Stimulated activated naive B cell treated with anti-CD40 and anti-IgM and Interleukin-4, amounts not matched to agents 10 μg/mL and 1 μg/mL and 100 μg/mL, for 72 hours (primary cell): ENCODE results near the gene CGREF1.

Experiments
- ATAC-seq, 2 donors: fragments of 150-1000 bp; cut with Tn5 transposase; replicated peaks; 2 replicates each; pipeline ENCODE4 v1.10.0; 2021; ENCODE audit warnings: moderate library complexity in 1 of 2
- DNase-seq: peaks from one replicate; pipeline ENCODE4 v3.0.0; 2021
- H3K27ac Mint-ChIP-seq: one replicate; pipeline ENCODE4 v1.8.0; 2022; ENCODE audit warnings: mild to moderate bottlenecking, mixed read lengths
- H3K27me3 Mint-ChIP-seq, 2 donors: one replicate each; pipeline ENCODE4 v1.8.0; 2022; ENCODE audit warnings: mixed read lengths in 2 of 2
- H3K36me3 Mint-ChIP-seq, 2 donors: one replicate each; pipeline ENCODE4 v1.8.0; 2022; ENCODE audit warnings: mixed read lengths in 2 of 2, mild to moderate bottlenecking in 1 of 2
- H3K4me1 Mint-ChIP-seq, 2 donors: one replicate each; pipeline ENCODE4 v1.8.0; 2022; ENCODE audit warnings: mixed read lengths in 2 of 2, mild to moderate bottlenecking in 1 of 2
- H3K4me3 Mint-ChIP-seq, 2 donors: one replicate each; pipeline ENCODE4 v1.8.0; 2022; ENCODE audit warnings: mild to moderate bottlenecking in 2 of 2, mixed read lengths in 2 of 2, moderate library complexity in 1 of 2
- H3K9me3 Mint-ChIP-seq, 2 donors: one replicate each; pipeline ENCODE4 v1.8.0; 2022; ENCODE audit warnings: mixed read lengths in 2 of 2, mild to moderate bottlenecking in 1 of 2

The CGREF1 gene

GRCh38 chr2:27118525-27119329 is at the start of gene CGREF1:
TSS of gene CGREF1 (minus strand) at chr2:27119128. CDS start at chr2:27104366, 14,762 bp downstream.
- Mint-ChIP-seq H3K9me3 (no peaks in the 10 kb centered on the region), H3K36me3 (peaks cover 0 to 2% of the 10 kb centered on the region in 2 donors), H3K27me3 (peaks cover 33 to 39% of the 10 kb centered on the region in 2 donors), H3K27ac (no peak within 1 kb of the TSS), H3K4me3 (peak within 1 kb of the TSS; percentile 78 to 80), H3K4me1 (peaks cover 11 to 13% of the 10 kb centered on the region in 2 donors)
- DNase-seq (no peak), ATAC-seq (peak; percentile 28 to 38)

- peak; percentile 62 to 69 for ATAC-seq
- Mint-ChIP-seq H3K4me3 (no peak overlapping the region), H3K9me3 (no peaks in the 10 kb centered on the region), H3K27ac (peak overlapping the region; percentile 20), H3K4me1 (peaks cover 11 to 31% of the 10 kb centered on the region in 2 donors), H3K36me3 (no peaks in the 10 kb centered on the region), H3K27me3 (no peaks in the 10 kb centered on the region)
- DNase-seq: no peak
Observed at GRCh38 chr2:27164960-27165763, 46.2 kb upstream of the CGREF1 start.

GRCh38 chr2:27162151-27163121 is 43.5 kb upstream of the CGREF1 start:
- no peak for ATAC-seq
- no peaks in the 10 kb centered on the region for H3K9me3 Mint-ChIP-seq
- H3K27ac Mint-ChIP-seq: no peak overlapping the region
- no peak overlapping the region for H3K4me3 Mint-ChIP-seq
- no peaks in the 10 kb centered on the region for H3K36me3 Mint-ChIP-seq
- no peak for DNase-seq
- H3K4me1 Mint-ChIP-seq: peaks cover 11 to 25% of the 10 kb centered on the region in 2 donors
- H3K27me3 Mint-ChIP-seq: peaks cover 4 to 9% of the 10 kb centered on the region in 2 donors

GRCh38 chr2:27160191-27160590 is 41.3 kb upstream of the CGREF1 start:
- Mint-ChIP-seq H3K4me1 (peaks cover 8 to 21% of the 10 kb centered on the region in 2 donors), H3K4me3 (peak overlapping the region in 1 of 2 donors; percentile 21), H3K9me3 (no peaks in the 10 kb centered on the region), H3K27me3 (peaks cover 4 to 9% of the 10 kb centered on the region in 2 donors), H3K27ac (no peak overlapping the region), H3K36me3 (no peaks in the 10 kb centered on the region)
- DNase-seq (no peak), ATAC-seq (no peak)

GRCh38 chr2:27159271-27159670 is 40.3 kb upstream of the CGREF1 start:
- no peak for DNase-seq

GRCh38 chr2:27158468-27158867 is 39.5 kb upstream of the CGREF1 start:
- H3K4me1 Mint-ChIP-seq: peaks cover under 1 to 6% of the 10 kb centered on the region in 2 donors
- H3K4me3 Mint-ChIP-seq: no peak overlapping the region
- ATAC-seq: no peak
- no peak for DNase-seq
- H3K27me3 Mint-ChIP-seq: peaks cover 4 to 9% of the 10 kb centered on the region in 2 donors
- H3K27ac Mint-ChIP-seq: no peak overlapping the region
- H3K9me3 Mint-ChIP-seq: no peaks in the 10 kb centered on the region
- H3K36me3 Mint-ChIP-seq: no peaks in the 10 kb centered on the region

More at GRCh38 chr2:27159271-27159670, 40.3 kb upstream of the CGREF1 start:
- peaks cover 2 to 11% of the 10 kb centered on the region in 2 donors for H3K4me1 Mint-ChIP-seq
- H3K36me3 Mint-ChIP-seq: no peaks in the 10 kb centered on the region
- no peak for ATAC-seq
- H3K27ac Mint-ChIP-seq: no peak overlapping the region
- H3K4me3 Mint-ChIP-seq: no peak overlapping the region
- H3K27me3 Mint-ChIP-seq: peaks cover 4 to 9% of the 10 kb centered on the region in 2 donors
- no peaks in the 10 kb centered on the region for H3K9me3 Mint-ChIP-seq

- no peaks in the 10 kb centered on the region for H3K9me3 Mint-ChIP-seq
- H3K4me1 Mint-ChIP-seq: peaks cover 7 to 9% of the 10 kb centered on the region in 2 donors
- H3K27me3 Mint-ChIP-seq: peaks cover 4 to 14% of the 10 kb centered on the region in 2 donors
- H3K27ac Mint-ChIP-seq: no peak overlapping the region
- DNase-seq (no peak), ATAC-seq (no peak)
- no peaks in the 10 kb centered on the region for H3K36me3 Mint-ChIP-seq
- no peak overlapping the region for H3K4me3 Mint-ChIP-seq
Observed at GRCh38 chr2:27155069-27155520, 36.2 kb upstream of the CGREF1 start.

- peaks cover 7 to 9% of the 10 kb centered on the region in 2 donors for H3K4me1 Mint-ChIP-seq
- DNase-seq (no peak), ATAC-seq (no peak)
- no peaks in the 10 kb centered on the region for H3K9me3 Mint-ChIP-seq
- no peak overlapping the region for H3K4me3 Mint-ChIP-seq
- peaks cover 4 to 14% of the 10 kb centered on the region in 2 donors for H3K27me3 Mint-ChIP-seq
- no peaks in the 10 kb centered on the region for H3K36me3 Mint-ChIP-seq
- no peak overlapping the region for H3K27ac Mint-ChIP-seq
Observed at GRCh38 chr2:27154488-27154887, 35.6 kb upstream of the CGREF1 start.

GRCh38 chr2:27152796-27153464 is 34.0 kb upstream of the CGREF1 start:
- H3K4me3 Mint-ChIP-seq: no peak overlapping the region
- peak; percentile 38 to 64 for ATAC-seq
- no peaks in the 10 kb centered on the region for H3K36me3 Mint-ChIP-seq
- H3K4me1 Mint-ChIP-seq: peaks cover 7 to 9% of the 10 kb centered on the region in 2 donors
- no peak for DNase-seq
- no peak overlapping the region for H3K27ac Mint-ChIP-seq
- H3K27me3 Mint-ChIP-seq: peaks cover 6 to 9% of the 10 kb centered on the region in 2 donors
- no peaks in the 10 kb centered on the region for H3K9me3 Mint-ChIP-seq

- H3K36me3 Mint-ChIP-seq: no peaks in the 10 kb centered on the region
- H3K27ac Mint-ChIP-seq: no peak overlapping the region
- no peak for DNase-seq
- peaks cover 7 to 9% of the 10 kb centered on the region in 2 donors for H3K4me1 Mint-ChIP-seq
- peaks cover 8 to 13% of the 10 kb centered on the region in 2 donors for H3K27me3 Mint-ChIP-seq
- H3K4me3 Mint-ChIP-seq: no peak overlapping the region
- H3K9me3 Mint-ChIP-seq: no peaks in the 10 kb centered on the region
- ATAC-seq: peak in 1 of 2 donors; percentile 5
Observed at GRCh38 chr2:27152102-27152795, 33.3 kb upstream of the CGREF1 start.

- DNase-seq (no peak), ATAC-seq (no peak)
- no peaks in the 10 kb centered on the region for H3K9me3 Mint-ChIP-seq
- H3K27me3 Mint-ChIP-seq: peaks cover 8 to 13% of the 10 kb centered on the region in 2 donors
- H3K36me3 Mint-ChIP-seq: no peaks in the 10 kb centered on the region
- no peak overlapping the region for H3K4me3 Mint-ChIP-seq
- peaks cover 7 to 9% of the 10 kb centered on the region in 2 donors for H3K4me1 Mint-ChIP-seq
- no peak overlapping the region for H3K27ac Mint-ChIP-seq
Observed at GRCh38 chr2:27150639-27151230, 31.8 kb upstream of the CGREF1 start.

GRCh38 chr2:27149570-27150405 is 30.9 kb upstream of the CGREF1 start:
- no peaks in the 10 kb centered on the region for H3K9me3 Mint-ChIP-seq
- H3K27ac Mint-ChIP-seq: no peak overlapping the region
- ATAC-seq: no peak
- no peaks in the 10 kb centered on the region for H3K36me3 Mint-ChIP-seq
- no peak for DNase-seq
- no peak overlapping the region for H3K4me3 Mint-ChIP-seq
- H3K4me1 Mint-ChIP-seq: peaks cover 7 to 9% of the 10 kb centered on the region in 2 donors
- H3K27me3 Mint-ChIP-seq: peaks cover 12 to 15% of the 10 kb centered on the region in 2 donors
